ENCODE measurements around the gene ATF4. TPM values are rescaled to one million over a fixed set of nuclear protein-coding genes. Genes with fewer than 3 reads are reported as not detected.

ATF4 gene
- polyA plus RNA-seq, 1 donor from 2014 or later: 394 TPM

- Histone ChIP-seq H3K9me2 (ENCODE audit: insufficient read depth, low read length) (no peaks in the 10 kb centered on the region), H3K9ac (ENCODE audit: low read length) (peak overlapping the region; percentile 100), H3K27ac (ENCODE audit: low read length) (peak overlapping the region; percentile 98), H3K4me3 (ENCODE audit: low read length) (peak overlapping the region; percentile 78), H3F3A (ENCODE audit: insufficient read depth, low read length, poor library complexity, severe bottlenecking) (peaks cover 4% of the 10 kb centered on the region), H3K27me3 (ENCODE audit: insufficient read depth, low read depth, low read length) (no peaks in the 10 kb centered on the region), H4K20me1 (ENCODE audit: insufficient read depth) (peaks cover 16% of the 10 kb centered on the region), H3K79me2 (replicated peaks; ENCODE audit: insufficient read depth, low read length) (peaks cover 35% of the 10 kb centered on the region), H3K9me3 (ENCODE audit: low read length) (no peaks in the 10 kb centered on the region), H3K36me3 (ENCODE audit: insufficient read depth, low read length) (peaks cover 4% of the 10 kb centered on the region), H3K4me2 (ENCODE audit: low read length) (peak overlapping the region; percentile 69), H2AFZ (ENCODE audit: low read depth, low read length) (peak overlapping the region; percentile 73)
- TF ChIP-seq POLR2AphosphoS5 (IDR thresholded peaks at IDR 0.05) (no peak), MXI1 (conservative IDR thresholded peaks at IDR 0.05; ENCODE audit: poor library complexity, severe bottlenecking) (no peak), SMC3 (conservative IDR thresholded peaks at IDR 0.05; ENCODE audit: poor library complexity) (no peak), REST (IDR thresholded peaks at IDR 0.05; ENCODE audit: borderline replicate concordance) (no peak), EZH2 (IDR thresholded peaks at IDR 0.05; ENCODE audit: borderline replicate concordance, insufficient read depth, low read length, poor library complexity, severe bottlenecking) (no peak), RAD21 (conservative IDR thresholded peaks at IDR 0.05) (no peak), CTCF (IDR thresholded peaks at IDR 0.05; ENCODE audit: poor library complexity, severe bottlenecking) (no peak)
Measured at GRCh38 chr22:39518996-39519680, 1.2 kb upstream of the ATF4 start.

GRCh38 chr22:39519681-39520225 is 609 bp upstream of the ATF4 start:
- TF ChIP-seq EZH2 (IDR thresholded peaks at IDR 0.05; ENCODE audit: borderline replicate concordance, insufficient read depth, low read length, poor library complexity, severe bottlenecking) (no peak), EP300 (conservative IDR thresholded peaks at IDR 0.05; ENCODE audit: poor library complexity, severe bottlenecking) (no peak), RAD21 (conservative IDR thresholded peaks at IDR 0.05) (peak; percentile 52), MXI1 (conservative IDR thresholded peaks at IDR 0.05; ENCODE audit: poor library complexity, severe bottlenecking) (peak; percentile 75), POLR2AphosphoS5 (IDR thresholded peaks at IDR 0.05) (peak; percentile 97), REST (IDR thresholded peaks at IDR 0.05; ENCODE audit: borderline replicate concordance) (peak; percentile 66), TAF1 (IDR thresholded peaks at IDR 0.05; ENCODE audit: low read depth) (no peak), SMC3 (conservative IDR thresholded peaks at IDR 0.05; ENCODE audit: poor library complexity) (peak; percentile 63), CTCF (IDR thresholded peaks at IDR 0.05; ENCODE audit: poor library complexity, severe bottlenecking) (peak; percentile 55)
- peaks cover 22% of the 10 kb centered on the region for H4K20me1 ChIP-seq (ENCODE audit: insufficient read depth)
- H3K9me2 ChIP-seq (ENCODE audit: insufficient read depth, low read length): no peaks in the 10 kb centered on the region
- no peaks in the 10 kb centered on the region for H3K27me3 ChIP-seq (ENCODE audit: insufficient read depth, low read depth, low read length)
- H3K27ac ChIP-seq (ENCODE audit: low read length): peak overlapping the region; percentile 98
- H3K4me3 ChIP-seq (ENCODE audit: low read length): peak overlapping the region; percentile 78
- H3K79me2 ChIP-seq (replicated peaks; ENCODE audit: insufficient read depth, low read length): peaks cover 41% of the 10 kb centered on the region
- H3K36me3 ChIP-seq (ENCODE audit: insufficient read depth, low read length): peaks cover 4% of the 10 kb centered on the region
- H3F3A ChIP-seq (ENCODE audit: insufficient read depth, low read length, poor library complexity, severe bottlenecking): peaks cover 4% of the 10 kb centered on the region
- H3K4me2 ChIP-seq (ENCODE audit: low read length): peak overlapping the region; percentile 69
- H3K9ac ChIP-seq (ENCODE audit: low read length): peak overlapping the region; percentile 100
- H2AFZ ChIP-seq (ENCODE audit: low read depth, low read length): peak overlapping the region; percentile 73
- no peaks in the 10 kb centered on the region for H3K9me3 ChIP-seq (ENCODE audit: low read length)
